Measurements from ENCODE around the gene RAVER2.

- TF ChIP-seq CTCF (IDR thresholded peaks at IDR 0.05) (no peak), EP300 (IDR thresholded peaks at IDR 0.05) (no peak)
Measured at GRCh38 chr1:64712049-64712448, 32.8 kb upstream of the RAVER2 start.

All from gastroesophageal sphincter (tissue), 3 donors.